Spleen (tissue), 13 donors: ENCODE measurements around the gene ZFP14. TPM values are rescaled to one million over a fixed set of nuclear protein-coding genes. Genes with fewer than 3 reads are reported as not detected.

Experiments
- DNase-seq: peaks from one replicate; pipeline ENCODE4 v3.0.0-alpha.2; 2020
- H3K27ac ChIP-seq, 8 donors: fragments of 200-600 bp; sonication (generic) in 7 of 8; 1 replicate in 4 of 8; 2 replicates in 4 of 8; pipeline versions ENCODE4 v1.5.0 to v1.8.0; 2016 to 2021; ENCODE audit warnings: inconsistent platforms in 4 of 8, mild to moderate bottlenecking in 4 of 8, moderate library complexity in 1 of 8
- H3K27me3 ChIP-seq, 7 donors: fragments of 200-600 bp; sonication (generic) in 6 of 7; replicated peaks in 1 of 7; 1 replicate in 4 of 7; 2 replicates in 3 of 7; pipeline versions ENCODE4 v1.5.0 to v1.8.0; 2016 to 2021; ENCODE audit warnings: inconsistent platforms in 3 of 7, mild to moderate bottlenecking in 1 of 7
- H3K36me3 ChIP-seq, 6 donors: fragments of 200-600 bp; sonication (generic) in 5 of 6; 1 replicate in 4 of 6; 2 replicates in 2 of 6; pipeline versions ENCODE4 v1.5.0 to v1.8.0; 2016 to 2021; ENCODE audit warnings: inconsistent platforms in 2 of 6
- H3K4me1 ChIP-seq, 6 donors: fragments of 200-600 bp; sonication (generic) in 5 of 6; 1 replicate in 3 of 6; 2 replicates in 3 of 6; pipeline versions ENCODE4 v1.5.0 to v1.8.0; 2016 to 2021; ENCODE audit warnings: inconsistent platforms in 3 of 6
- H3K4me3 ChIP-seq, 8 donors: fragments of 200-600 bp; sonication (generic) in 7 of 8; 1 replicate in 4 of 8; 2 replicates in 4 of 8; pipeline versions ENCODE4 v1.5.0 to v1.8.0; 2016 to 2021; ENCODE audit warnings: inconsistent platforms in 4 of 8, mild to moderate bottlenecking in 4 of 8, moderate library complexity in 2 of 8
- H3K9me3 ChIP-seq, 8 donors: fragments of 200-600 bp; sonication (generic) in 7 of 8; 1 replicate in 4 of 8; 2 replicates in 4 of 8; pipeline versions ENCODE4 v1.5.0 to v1.8.0; 2016 to 2021; ENCODE audit warnings: inconsistent platforms in 4 of 8
- CTCF ChIP-seq, 11 experiments: fragments of 200-600 bp in 7 of 11; fragments of 450-650 bp in 4 of 11; sonication (generic) in 4 of 11; IDR thresholded peaks in 8 of 11; conservative IDR thresholded peaks in 3 of 11; 1 replicate in 7 of 11; 2 replicates in 4 of 11; pipeline versions ENCODE4 v1.4.0 to v1.8.0; 2016 to 2021; ENCODE audit warnings: antibody characterized with exemption in 11 of 11, inconsistent platforms in 4 of 11, mild to moderate bottlenecking in 1 of 11
- POLR2A ChIP-seq, 3 donors: fragments of 450-650 bp; IDR thresholded peaks; one replicate each; pipeline ENCODE4 v1.5.1; 2017; ENCODE audit warnings: antibody characterized with exemption in 3 of 3, mild to moderate bottlenecking in 1 of 3
- POLR2AphosphoS5 ChIP-seq, 3 donors: sonication (generic); formaldehyde crosslinking; IDR thresholded peaks; one replicate each; pipeline ENCODE4 v1.5.1; 2017; ENCODE audit warnings: antibody characterized with exemption in 3 of 3
- WGBS, 5 donors: extraction: QIAGEN DNeasy Blood & Tissue Kit in 3 of 5; methylation state at CpG; one replicate each; pipeline versions ENCODE4 v1.1.5 to v1.1.7; 2013 to 2018; 5-methylcytosine and 5-hydroxymethylcytosine counted together
- intact Hi-C: fragments of 100-400 bp; cut with DNase I; formaldehyde crosslinking; loops from one replicate; pipeline ENCODE4 v1.15.0; 2023; ENCODE audit warnings: low total_unique reads
- long read RNA-seq, 2 donors: transcript quantifications; one replicate each; lab custom pipeline, GENCODE V29; 2026
- polyA plus RNA-seq, 3 donors: library from polyadenylated mRNA; stranded (reverse); fragments of 200-250 nt; gene quantifications; one replicate each; pipeline ENCODE4 v1.2.1, GENCODE V29; 2013
- total RNA-seq, 7 donors: library from RNA; depleted of rRNA in 3 of 7; stranded (reverse); fragments of >200 nt in 3 of 7; fragmentation: NEBNext Ultra II Directional in 4 of 7; extraction: Animal tissue kit (Norgen Biotek cat#: 25700) in 4 of 7; gene quantifications; one replicate each; pipeline versions ENCODE4 v1.1.0 to v1.2.1, GENCODE V29; 2016 to 2021
- donor health status: healthy with polysubstance abuse.
- donor health status: DM: no; HTN: no; CAD: no; lungs with moderate emphysema.
- donor health status: DM: no; HTN: no; CAD: no.
- donor health status: Bipolar disorder and iron deficiency.
- donor health status: healthy.
- donor health status: DM: no; HTN: no; CAD: no.
- donor health status: DM: yes; HTN: yes; CAD: no.

ZFP14 gene
- total RNA-seq, result 10 to 100 TPM in 5 of 7 donors, 1 to 10 TPM in 2; 5.7 to 14.5 (median 11.3) TPM
- 1 to 10 TPM; 2.0 to 3.3 (median 2.0) TPM for polyA plus RNA-seq
- long read RNA-seq, donor 1, result 0 reads
- long read RNA-seq, donor 2, result 0 reads

DNA sequence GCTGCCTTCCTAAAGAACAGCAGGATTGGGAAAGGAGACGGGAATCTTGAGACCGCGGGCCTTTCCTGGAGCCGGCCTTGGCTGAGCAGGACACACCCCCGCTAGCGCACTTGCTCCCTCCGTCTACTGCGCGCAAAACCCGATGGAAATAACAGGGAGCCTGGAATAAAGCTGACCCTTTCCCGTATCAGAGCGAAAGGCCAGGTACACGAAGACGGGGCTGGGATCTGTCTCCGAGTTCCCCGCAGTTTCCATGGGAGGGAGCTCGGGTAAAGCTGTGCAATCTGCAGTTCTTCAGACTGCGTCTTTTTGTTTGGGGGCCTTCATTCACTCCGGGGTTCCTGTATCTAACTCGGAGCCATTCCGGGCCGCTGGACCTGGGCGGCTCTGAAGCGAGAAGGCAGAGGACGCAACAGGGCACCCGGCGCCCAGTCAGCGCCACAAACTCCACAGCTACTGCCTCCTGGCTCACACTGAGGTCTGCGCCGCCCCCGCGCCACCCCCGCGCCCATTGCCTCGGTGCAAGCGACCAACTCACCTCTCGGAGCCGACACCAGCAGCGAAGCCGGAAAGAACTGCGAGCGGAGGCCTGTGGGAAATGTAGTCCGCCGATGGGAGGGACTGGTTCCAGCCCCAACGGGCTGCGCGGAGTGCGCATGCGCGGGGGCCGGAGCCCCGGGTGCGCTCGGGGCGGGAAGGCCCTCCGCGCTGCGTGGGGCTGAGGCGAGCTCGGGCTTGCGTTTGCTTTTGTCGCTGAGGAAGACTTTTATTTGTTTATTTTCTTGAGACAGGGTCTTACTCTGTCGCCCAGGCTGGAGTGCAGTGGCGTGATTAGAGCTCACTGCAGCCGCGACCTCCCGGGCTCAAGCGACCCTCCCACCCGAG is at the start of gene ZFP14:
ZFP14 (minus strand) TSS at position 577 of the 885 bp plus-strand sequence. CDS start 11,309 bp downstream, outside the sequence.
- H3K9me3 ChIP-seq, result peaks cover 0 to 47% (median 27%) of the 10 kb centered on the region in 8 donors
- H3K27me3 ChIP-seq, result no peaks in the 10 kb centered on the region
- peak; percentile 98 for DNase-seq
- peak within 1 kb of the TSS; percentile 82 to 95 (median 90) for H3K27ac ChIP-seq
- intact Hi-C loops, result loop anchor here (5.0 kb wide), 1 partner anchor 418 kb away; no protein-coding TSS in a partner anchor
- TF ChIP-seq CTCF (IDR thresholded peaks at IDR 0.05 in 8 of 11, conservative IDR thresholded peaks at IDR 0.05 in 3 of 11) (peak in 4 of 11 experiments; percentile 11 to 38 (median 22)), POLR2A (IDR thresholded peaks at IDR 0.05) (peak in 1 of 3 donors; percentile 86), POLR2AphosphoS5 (IDR thresholded peaks at IDR 0.05) (peak; percentile 96 to 98 (median 96))
- H3K36me3 ChIP-seq, result peaks cover 0 to 6% (median 0%) of the 10 kb centered on the region in 6 donors
- H3K4me1 ChIP-seq, result peaks cover 7 to 32% (median 20%) of the 10 kb centered on the region in 6 donors
- 3 to 7% (median 5%) methylated on average over 49 to 69 of the region's 69 CpGs for WGBS, 5 donors
- H3K4me3 ChIP-seq, result peak within 1 kb of the TSS; percentile 67 to 98 (median 82)

- 83 to 91% (median 90%) methylated on average over 4 of the region's 4 CpGs for WGBS, 5 donors
Observed at GRCh38 chr19:36423925-36424324, 44.9 kb upstream of the ZFP14 start.

GRCh38 chr19:36421749-36422481 is 42.9 kb upstream of the ZFP14 start:
- Histone ChIP-seq H3K27me3 (peaks cover 0 to 26% (median 10%) of the 10 kb centered on the region in 7 donors), H3K36me3 (no peaks in the 10 kb centered on the region), H3K4me3 (peak overlapping the region; percentile 20 to 71 (median 44)), H3K27ac (peak overlapping the region in 5 of 8 donors; percentile 21 to 64 (median 48)), H3K4me1 (peaks cover 8 to 31% (median 22%) of the 10 kb centered on the region in 6 donors), H3K9me3 (peaks cover 0 to 55% (median 6%) of the 10 kb centered on the region in 8 donors)
- intact Hi-C loops, result no loop called here
- TF ChIP-seq CTCF (IDR thresholded peaks at IDR 0.05 in 8 of 11, conservative IDR thresholded peaks at IDR 0.05 in 3 of 11) (no peak), POLR2AphosphoS5 (IDR thresholded peaks at IDR 0.05) (peak in 2 of 3 donors; percentile 6 to 15), POLR2A (IDR thresholded peaks at IDR 0.05) (no peak)
- 27 to 49% (median 33%) methylated on average over 17 to 33 of the region's 33 CpGs for WGBS, 5 donors
- DNase-seq, result peak; percentile 68

More at GRCh38 chr19:36423925-36424324, 44.9 kb upstream of the ZFP14 start:
- Histone ChIP-seq H3K9me3 (peaks cover 0 to 75% (median 13%) of the 10 kb centered on the region in 8 donors), H3K4me1 (peaks cover 0 to 16% (median 7%) of the 10 kb centered on the region in 6 donors), H3K36me3 (no peaks in the 10 kb centered on the region), H3K4me3 (no peak overlapping the region), H3K27ac (no peak overlapping the region), H3K27me3 (peaks cover 0 to 26% (median 10%) of the 10 kb centered on the region in 7 donors)
- intact Hi-C loops, result no loop called here
- no peak for DNase-seq
- TF ChIP-seq CTCF (IDR thresholded peaks at IDR 0.05 in 8 of 11, conservative IDR thresholded peaks at IDR 0.05 in 3 of 11) (no peak), POLR2AphosphoS5 (IDR thresholded peaks at IDR 0.05) (no peak), POLR2A (IDR thresholded peaks at IDR 0.05) (no peak)
